WTC11 (cell line): ENCODE results near the gene HMCN1.

ENCODE experiments used
- CTCF ChIP-seq: fragments of 200-600 bp; IDR thresholded peaks from 2 replicates; pipeline ENCODE4 v1.8.0; 2022; ENCODE audit warnings: antibody characterized with exemption
- FOXP4 ChIP-seq: sonication (generic); formaldehyde crosslinking; IDR thresholded peaks from 2 replicates; pipeline ENCODE4 v1.8.0; 2022; ENCODE audit warnings: mild to moderate bottlenecking, missing genetic modification reagents
- NFYB ChIP-seq: sonication (generic); formaldehyde crosslinking; conservative IDR thresholded peaks from 2 replicates; pipeline ENCODE4 v1.8.0; 2022; ENCODE audit warnings: low read depth, missing genetic modification reagents
- NR2C2 ChIP-seq: sonication (generic); formaldehyde crosslinking; IDR thresholded peaks from 2 replicates; pipeline ENCODE4 v1.8.0; 2022; ENCODE audit warnings: mild to moderate bottlenecking, missing genetic modification reagents
- RELA ChIP-seq: sonication (generic); formaldehyde crosslinking; IDR thresholded peaks from 2 replicates; pipeline ENCODE4 v1.8.1; 2022; ENCODE audit warnings: missing genetic modification reagents, mild to moderate bottlenecking, borderline replicate concordance
- ZNF416 ChIP-seq: fragments of 250-450 bp; sonication (Bioruptor Pico); IDR thresholded peaks from 2 replicates; pipeline ENCODE4 v1.9.0; 2021; ENCODE audit warnings: mild to moderate bottlenecking, inconsistent platforms
- TF ChIP-seq, protein P1 (sequence below): sonication (generic); formaldehyde crosslinking; IDR thresholded peaks from 2 replicates; pipeline ENCODE4 v1.8.0; 2022; ENCODE audit warnings: mild to moderate bottlenecking, missing genetic modification reagents
- TF ChIP-seq, protein P2 (sequence below): sonication (generic); formaldehyde crosslinking; IDR thresholded peaks from 2 replicates; pipeline ENCODE4 v1.8.0; 2022; ENCODE audit warnings: missing genetic modification reagents
- TF ChIP-seq, protein P3 (sequence below): sonication (generic); formaldehyde crosslinking; IDR thresholded peaks from 2 replicates; pipeline ENCODE4 v1.8.1; 2022; ENCODE audit warnings: low read depth, missing genetic modification reagents, borderline replicate concordance

- TF ChIP-seq, protein P1, sequence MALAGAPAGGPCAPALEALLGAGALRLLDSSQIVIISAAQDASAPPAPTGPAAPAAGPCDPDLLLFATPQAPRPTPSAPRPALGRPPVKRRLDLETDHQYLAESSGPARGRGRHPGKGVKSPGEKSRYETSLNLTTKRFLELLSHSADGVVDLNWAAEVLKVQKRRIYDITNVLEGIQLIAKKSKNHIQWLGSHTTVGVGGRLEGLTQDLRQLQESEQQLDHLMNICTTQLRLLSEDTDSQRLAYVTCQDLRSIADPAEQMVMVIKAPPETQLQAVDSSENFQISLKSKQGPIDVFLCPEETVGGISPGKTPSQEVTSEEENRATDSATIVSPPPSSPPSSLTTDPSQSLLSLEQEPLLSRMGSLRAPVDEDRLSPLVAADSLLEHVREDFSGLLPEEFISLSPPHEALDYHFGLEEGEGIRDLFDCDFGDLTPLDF (CRISPR knock-in tag): no peak
- no peak for TF ChIP-seq CTCF
- TF ChIP-seq FOXP4: no peak
- TF ChIP-seq NFYB: no peak
- TF ChIP-seq, protein P2, sequence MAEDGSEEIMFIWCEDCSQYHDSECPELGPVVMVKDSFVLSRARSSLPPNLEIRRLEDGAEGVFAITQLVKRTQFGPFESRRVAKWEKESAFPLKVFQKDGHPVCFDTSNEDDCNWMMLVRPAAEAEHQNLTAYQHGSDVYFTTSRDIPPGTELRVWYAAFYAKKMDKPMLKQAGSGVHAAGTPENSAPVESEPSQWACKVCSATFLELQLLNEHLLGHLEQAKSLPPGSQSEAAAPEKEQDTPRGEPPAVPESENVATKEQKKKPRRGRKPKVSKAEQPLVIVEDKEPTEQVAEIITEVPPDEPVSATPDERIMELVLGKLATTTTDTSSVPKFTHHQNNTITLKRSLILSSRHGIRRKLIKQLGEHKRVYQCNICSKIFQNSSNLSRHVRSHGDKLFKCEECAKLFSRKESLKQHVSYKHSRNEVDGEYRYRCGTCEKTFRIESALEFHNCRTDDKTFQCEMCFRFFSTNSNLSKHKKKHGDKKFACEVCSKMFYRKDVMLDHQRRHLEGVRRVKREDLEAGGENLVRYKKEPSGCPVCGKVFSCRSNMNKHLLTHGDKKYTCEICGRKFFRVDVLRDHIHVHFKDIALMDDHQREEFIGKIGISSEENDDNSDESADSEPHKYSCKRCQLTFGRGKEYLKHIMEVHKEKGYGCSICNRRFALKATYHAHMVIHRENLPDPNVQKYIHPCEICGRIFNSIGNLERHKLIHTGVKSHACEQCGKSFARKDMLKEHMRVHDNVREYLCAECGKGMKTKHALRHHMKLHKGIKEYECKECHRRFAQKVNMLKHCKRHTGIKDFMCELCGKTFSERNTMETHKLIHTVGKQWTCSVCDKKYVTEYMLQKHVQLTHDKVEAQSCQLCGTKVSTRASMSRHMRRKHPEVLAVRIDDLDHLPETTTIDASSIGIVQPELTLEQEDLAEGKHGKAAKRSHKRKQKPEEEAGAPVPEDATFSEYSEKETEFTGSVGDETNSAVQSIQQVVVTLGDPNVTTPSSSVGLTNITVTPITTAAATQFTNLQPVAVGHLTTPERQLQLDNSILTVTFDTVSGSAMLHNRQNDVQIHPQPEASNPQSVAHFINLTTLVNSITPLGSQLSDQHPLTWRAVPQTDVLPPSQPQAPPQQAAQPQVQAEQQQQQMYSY: no peak
- TF ChIP-seq, protein P3, sequence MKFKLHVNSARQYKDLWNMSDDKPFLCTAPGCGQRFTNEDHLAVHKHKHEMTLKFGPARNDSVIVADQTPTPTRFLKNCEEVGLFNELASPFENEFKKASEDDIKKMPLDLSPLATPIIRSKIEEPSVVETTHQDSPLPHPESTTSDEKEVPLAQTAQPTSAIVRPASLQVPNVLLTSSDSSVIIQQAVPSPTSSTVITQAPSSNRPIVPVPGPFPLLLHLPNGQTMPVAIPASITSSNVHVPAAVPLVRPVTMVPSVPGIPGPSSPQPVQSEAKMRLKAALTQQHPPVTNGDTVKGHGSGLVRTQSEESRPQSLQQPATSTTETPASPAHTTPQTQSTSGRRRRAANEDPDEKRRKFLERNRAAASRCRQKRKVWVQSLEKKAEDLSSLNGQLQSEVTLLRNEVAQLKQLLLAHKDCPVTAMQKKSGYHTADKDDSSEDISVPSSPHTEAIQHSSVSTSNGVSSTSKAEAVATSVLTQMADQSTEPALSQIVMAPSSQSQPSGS (CRISPR knock-in tag): no peak
- no peak for TF ChIP-seq NR2C2 (CRISPR knock-in tag)
- TF ChIP-seq RELA (CRISPR knock-in tag): no peak
- TF ChIP-seq ZNF416 (CRISPR knock-in tag): no peak
Measured at GRCh38 chr1:185996211-185996610, 262.0 kb downstream of the HMCN1 start.
